Panc1 (cell line): Measurements from ENCODE around the gene MIPOL1. TPM values are rescaled to one million over a fixed set of nuclear protein-coding genes. Genes with fewer than 3 reads are reported as not detected.
"Not testable (repeated sequence)": the region's sequence is repeated elsewhere in the genome, so short reads cannot be mapped to it uniquely, and the experiment has no call there.

Experiments used
- ATAC-seq: fragments of 200-7000 bp; cut with Tn5 transposase; 2 replicates; pipeline ENCODE4 v1.9.1; 2020; ENCODE audit warnings: mild to moderate bottlenecking, moderate library complexity
- BruUV-seq: library from RNA; stranded (reverse); fragments of 400-500 nt; replicated peaks from 2 replicates; lab custom pipeline; 2021; lab: Mats Ljungman, UMichigan
- CTCF ChIA-PET: fragments of 300-600 bp; sonication (Branson Sonifier 250); formaldehyde crosslinking; loops from one replicate; lab custom pipeline; 2022; ENCODE audit warnings: antibody characterized with exemption; lab: Charles Lee
- POLR2A ChIA-PET: fragments of 300-600 bp; sonication (Branson Sonifier 250); formaldehyde crosslinking; loops from one replicate; lab custom pipeline; 2022; ENCODE audit warnings: antibody characterized with exemption; lab: Charles Lee
- DNase-seq: peaks from one replicate; pipeline ENCODE4 v3.0.0-alpha.2; 2010; ENCODE audit warnings: low read depth, low spot score
- H3K27ac ChIP-seq: 2 replicates; pipeline ENCODE4 v1.5.1; 2011; ENCODE audit warnings: mild to moderate bottlenecking, low read length, inconsistent platforms
- H3K27me3 ChIP-seq: fragments of 200-500 bp; sonication (Bioruptor generic); 2 replicates; pipeline ENCODE4 v1.6.0; 2014; ENCODE audit warnings: low read length, inconsistent platforms; ENCODE audit not compliant: control insufficient read depth, insufficient read depth
- H3K36me3 ChIP-seq: fragments of 200-500 bp; sonication (Bioruptor generic); 2 replicates; pipeline ENCODE4 v1.5.1; 2014; ENCODE audit warnings: inconsistent platforms, mild to moderate bottlenecking, low read length, moderate library complexity; ENCODE audit not compliant: control insufficient read depth, insufficient read depth
- H3K4me1 ChIP-seq: 2 replicates; pipeline ENCODE4 v1.5.1; 2011; ENCODE audit warnings: inconsistent platforms, mild to moderate bottlenecking, low read length, moderate library complexity; ENCODE audit not compliant: control insufficient read depth, insufficient read depth
- H3K4me3 ChIP-seq, 2 experiments: 2 replicates each; pipeline ENCODE4 v1.5.1; 2011 to 2012; ENCODE audit warnings: low read depth in 2 of 2, low read length in 2 of 2, mild to moderate bottlenecking in 2 of 2, inconsistent platforms in 1 of 2, moderate library complexity in 1 of 2
- H3K9me3 ChIP-seq: fragments of 200-500 bp; sonication (Bioruptor generic); 2 replicates; pipeline ENCODE4 v1.5.1; 2014; ENCODE audit warnings: low read depth, mild to moderate bottlenecking, inconsistent platforms, low read length, moderate library complexity; ENCODE audit not compliant: control insufficient read depth, insufficient read depth
- POLR2AphosphoS5 ChIP-seq: IDR thresholded peaks from 2 replicates; pipeline ENCODE4 v1.6.1; 2012; ENCODE audit warnings: mild to moderate bottlenecking, low read depth, low read length, moderate library complexity
- SIN3A ChIP-seq: IDR thresholded peaks from 2 replicates; pipeline ENCODE4 v1.6.1; 2012; ENCODE audit warnings: low read depth, mild to moderate bottlenecking, low read length, moderate library complexity, borderline replicate concordance; ENCODE audit not compliant: insufficient read depth
- TCF7L2 ChIP-seq: IDR thresholded peaks from 2 replicates; pipeline ENCODE4 v1.6.1; 2011; ENCODE audit warnings: mild to moderate bottlenecking, low read depth, low read length, inconsistent platforms
- in situ Hi-C: cut with HindIII; loops from 2 replicates; pipeline ENCODE4 v1.10.0; 2016; ENCODE audit warnings: low sequenced_read_pairs, low pct_unique_long_range_greater_than_20kb
- intact Hi-C: fragments of 100-400 bp; cut with micrococcal nuclease; formaldehyde crosslinking; loops from one replicate; pipeline ENCODE4 v1.10.0; 2022; ENCODE audit not compliant: unreplicated experiment
- total RNA-seq: library from RNA; stranded (reverse); gene quantifications from one replicate; pipeline ENCODE4 v1.2.1, GENCODE V29; 2021; ENCODE audit not compliant: unreplicated experiment
- TF ChIP-seq, protein P1 (sequence below), 2 experiments: IDR thresholded peaks; 2 replicates each; pipeline ENCODE4 v1.6.1; 2011 to 2012; ENCODE audit warnings: low read depth in 2 of 2, control low read depth in 1 of 2, low read length in 1 of 2, mild to moderate bottlenecking in 1 of 2, moderate library complexity in 1 of 2; ENCODE audit not compliant: insufficient read depth in 1 of 2
- TF ChIP-seq, protein P2 (sequence below): fragments of 450-650 bp; IDR thresholded peaks from 2 replicates; pipeline ENCODE4 v1.5.1; 2017; ENCODE audit warnings: mild to moderate bottlenecking

Gene MIPOL1
- total RNA-seq, 1 experiment from 2014 or later: 12.8 TPM

DNA sequence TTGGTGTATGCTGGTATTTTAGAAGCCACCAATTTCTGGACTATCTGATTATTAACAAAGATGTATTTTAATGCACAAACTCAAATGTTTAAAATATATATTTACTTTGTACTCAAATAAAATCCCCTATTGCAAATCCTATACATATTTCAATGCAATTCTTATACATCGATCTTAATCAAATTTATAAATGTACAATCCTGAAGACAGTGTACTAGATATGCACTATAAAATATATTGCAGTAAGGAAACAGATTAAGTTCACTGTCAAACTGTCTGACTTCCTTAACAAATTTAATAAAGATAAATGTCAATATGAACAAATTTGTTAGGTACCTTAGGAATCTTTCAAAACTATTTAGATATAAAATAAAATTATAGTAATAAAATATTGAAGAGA, 353.4 kb downstream of the MIPOL1 start:
- TF ChIP-seq SIN3A (no peak), POLR2AphosphoS5 (no peak), TCF7L2 (no peak)
- TF ChIP-seq, protein P1, sequence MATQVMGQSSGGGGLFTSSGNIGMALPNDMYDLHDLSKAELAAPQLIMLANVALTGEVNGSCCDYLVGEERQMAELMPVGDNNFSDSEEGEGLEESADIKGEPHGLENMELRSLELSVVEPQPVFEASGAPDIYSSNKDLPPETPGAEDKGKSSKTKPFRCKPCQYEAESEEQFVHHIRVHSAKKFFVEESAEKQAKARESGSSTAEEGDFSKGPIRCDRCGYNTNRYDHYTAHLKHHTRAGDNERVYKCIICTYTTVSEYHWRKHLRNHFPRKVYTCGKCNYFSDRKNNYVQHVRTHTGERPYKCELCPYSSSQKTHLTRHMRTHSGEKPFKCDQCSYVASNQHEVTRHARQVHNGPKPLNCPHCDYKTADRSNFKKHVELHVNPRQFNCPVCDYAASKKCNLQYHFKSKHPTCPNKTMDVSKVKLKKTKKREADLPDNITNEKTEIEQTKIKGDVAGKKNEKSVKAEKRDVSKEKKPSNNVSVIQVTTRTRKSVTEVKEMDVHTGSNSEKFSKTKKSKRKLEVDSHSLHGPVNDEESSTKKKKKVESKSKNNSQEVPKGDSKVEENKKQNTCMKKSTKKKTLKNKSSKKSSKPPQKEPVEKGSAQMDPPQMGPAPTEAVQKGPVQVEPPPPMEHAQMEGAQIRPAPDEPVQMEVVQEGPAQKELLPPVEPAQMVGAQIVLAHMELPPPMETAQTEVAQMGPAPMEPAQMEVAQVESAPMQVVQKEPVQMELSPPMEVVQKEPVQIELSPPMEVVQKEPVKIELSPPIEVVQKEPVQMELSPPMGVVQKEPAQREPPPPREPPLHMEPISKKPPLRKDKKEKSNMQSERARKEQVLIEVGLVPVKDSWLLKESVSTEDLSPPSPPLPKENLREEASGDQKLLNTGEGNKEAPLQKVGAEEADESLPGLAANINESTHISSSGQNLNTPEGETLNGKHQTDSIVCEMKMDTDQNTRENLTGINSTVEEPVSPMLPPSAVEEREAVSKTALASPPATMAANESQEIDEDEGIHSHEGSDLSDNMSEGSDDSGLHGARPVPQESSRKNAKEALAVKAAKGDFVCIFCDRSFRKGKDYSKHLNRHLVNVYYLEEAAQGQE (IDR thresholded peaks at IDR 0.05; ENCODE audit: insufficient read depth in 1 of 2, low read depth in 2 of 2, low read length in 1 of 2): no peak
- TF ChIP-seq, protein P2, sequence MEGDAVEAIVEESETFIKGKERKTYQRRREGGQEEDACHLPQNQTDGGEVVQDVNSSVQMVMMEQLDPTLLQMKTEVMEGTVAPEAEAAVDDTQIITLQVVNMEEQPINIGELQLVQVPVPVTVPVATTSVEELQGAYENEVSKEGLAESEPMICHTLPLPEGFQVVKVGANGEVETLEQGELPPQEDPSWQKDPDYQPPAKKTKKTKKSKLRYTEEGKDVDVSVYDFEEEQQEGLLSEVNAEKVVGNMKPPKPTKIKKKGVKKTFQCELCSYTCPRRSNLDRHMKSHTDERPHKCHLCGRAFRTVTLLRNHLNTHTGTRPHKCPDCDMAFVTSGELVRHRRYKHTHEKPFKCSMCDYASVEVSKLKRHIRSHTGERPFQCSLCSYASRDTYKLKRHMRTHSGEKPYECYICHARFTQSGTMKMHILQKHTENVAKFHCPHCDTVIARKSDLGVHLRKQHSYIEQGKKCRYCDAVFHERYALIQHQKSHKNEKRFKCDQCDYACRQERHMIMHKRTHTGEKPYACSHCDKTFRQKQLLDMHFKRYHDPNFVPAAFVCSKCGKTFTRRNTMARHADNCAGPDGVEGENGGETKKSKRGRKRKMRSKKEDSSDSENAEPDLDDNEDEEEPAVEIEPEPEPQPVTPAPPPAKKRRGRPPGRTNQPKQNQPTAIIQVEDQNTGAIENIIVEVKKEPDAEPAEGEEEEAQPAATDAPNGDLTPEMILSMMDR: no peak
- H3K27ac ChIP-seq: no peak overlapping the region
- no peak for DNase-seq
- intact Hi-C loops (no loop called here), in situ Hi-C loops (no loop called here)
- no peaks in the 10 kb centered on the region for H3K36me3 ChIP-seq
- H3K4me1 ChIP-seq: no peaks in the 10 kb centered on the region; the same call in none of the 2 replicates
- POLR2A ChIA-PET: no interaction called here
- H3K4me3 ChIP-seq: no peak overlapping the region
- no peak for ATAC-seq
- no TSS peak for BruUV-seq
- no peaks in the 10 kb centered on the region; the same call in 1 of the 2 replicates for H3K9me3 ChIP-seq
- H3K27me3 ChIP-seq: no peaks in the 10 kb centered on the region
- CTCF ChIA-PET: no interaction called here

DNA sequence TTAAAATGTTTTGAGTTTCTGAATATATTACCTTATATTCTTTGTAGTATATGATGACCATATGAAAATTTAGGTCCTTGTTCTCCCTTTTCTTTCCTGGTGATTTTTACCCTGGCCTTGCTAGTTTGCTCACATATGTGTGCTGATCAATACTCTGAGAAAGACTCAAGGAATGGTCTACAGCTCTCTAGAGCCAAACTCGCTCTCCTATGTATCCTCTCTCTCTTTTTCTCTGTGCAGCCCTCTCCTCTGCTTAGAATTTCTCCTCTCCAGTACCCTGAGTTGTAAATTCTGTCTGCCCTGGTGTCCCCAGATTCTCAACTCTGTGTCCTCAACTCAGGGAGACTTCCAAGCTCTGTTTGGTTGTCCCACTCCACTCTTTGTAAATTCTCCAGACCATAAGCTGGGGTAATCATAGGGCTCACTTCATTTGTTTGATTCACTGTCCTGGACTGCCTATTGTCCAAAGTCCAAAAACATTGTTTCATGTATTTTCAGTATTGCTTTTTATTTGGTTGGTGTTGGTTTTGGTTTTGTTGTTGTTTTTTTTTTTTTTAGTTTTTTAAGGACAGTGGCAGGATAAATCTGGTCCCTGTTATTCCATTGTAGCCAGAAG, 356.3 kb downstream of the MIPOL1 start:
- H3K4me1 ChIP-seq: no peaks in the 10 kb centered on the region; the same call in 1 of the 2 replicates
- H3K4me3 ChIP-seq: no peak overlapping the region
- no peaks in the 10 kb centered on the region for H3K27me3 ChIP-seq
- TF ChIP-seq, protein P1 (IDR thresholded peaks at IDR 0.05; ENCODE audit: insufficient read depth in 1 of 2, low read depth in 2 of 2, low read length in 1 of 2): no peak
- TF ChIP-seq, protein P2: no peak
- no peak for TF ChIP-seq POLR2AphosphoS5
- TF ChIP-seq SIN3A: no peak
- no peak for TF ChIP-seq TCF7L2
- no peaks in the 10 kb centered on the region for H3K36me3 ChIP-seq
- H3K27ac ChIP-seq: peak overlapping the region; percentile 23; the same call in 1 of the 2 replicates
- ATAC-seq (no peak), DNase-seq (no peak)
- intact Hi-C loops: no loop called here
- ChIA-PET CTCF (interaction anchor here (0.7 kb wide), 1 partner anchor 751 kb away, joined by 9 read pairs; no protein-coding TSS in a partner anchor), POLR2A (no interaction called here)
- in situ Hi-C loops: no loop called here
- no peaks in the 10 kb centered on the region; the same call in 1 of the 2 replicates for H3K9me3 ChIP-seq
- BruUV-seq: no TSS peak

DNA sequence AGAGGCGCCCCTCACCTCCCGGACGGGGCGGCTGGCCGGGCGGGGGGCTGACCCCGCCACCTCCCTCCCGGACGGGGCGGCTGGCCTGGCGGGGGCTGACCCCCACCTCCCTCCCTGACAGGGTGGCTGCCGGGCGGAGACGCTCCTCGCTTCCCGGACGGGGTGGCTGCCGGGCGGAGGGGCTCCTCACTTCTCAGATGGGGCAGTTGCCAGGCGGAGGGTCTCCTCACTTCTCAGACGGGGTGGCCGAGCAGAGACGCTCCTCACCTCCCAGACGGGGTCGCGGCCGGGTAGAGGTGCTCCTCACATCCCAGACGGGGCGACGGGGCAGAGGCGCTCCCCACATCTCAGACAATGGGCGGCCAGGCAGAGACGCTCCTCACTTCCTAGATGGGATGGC, 357.9 kb downstream of the MIPOL1 start:
- in situ Hi-C loops, H3K4me1 ChIP-seq, BruUV-seq, CTCF ChIA-PET, H3K9me3 ChIP-seq, H3K27ac ChIP-seq, H3K36me3 ChIP-seq, intact Hi-C loops, H3K27me3 ChIP-seq, POLR2A ChIA-PET, DNase-seq, H3K4me3 ChIP-seq, ATAC-seq: not testable (repeated sequence)
